Erythroblast (primary cell): ENCODE results near the gene PGGT1B.

ENCODE experiments used
- GATA1 ChIP-seq: IDR thresholded peaks from 2 replicates; pipeline ENCODE4 v1.6.1; 2011; ENCODE audit warnings: low read depth, mild to moderate bottlenecking, control low read depth, low read length, moderate library complexity
- POLR2A ChIP-seq: IDR thresholded peaks from 2 replicates; pipeline ENCODE4 v1.6.1; 2011; ENCODE audit warnings: mild to moderate bottlenecking, low read length

- no peak for TF ChIP-seq POLR2A
- TF ChIP-seq GATA1: no peak
Measured at GRCh38 chr5:115184770-115185169, 77.9 kb downstream of the PGGT1B start.
